ENCODE data around the gene RC3H2.

DNA sequence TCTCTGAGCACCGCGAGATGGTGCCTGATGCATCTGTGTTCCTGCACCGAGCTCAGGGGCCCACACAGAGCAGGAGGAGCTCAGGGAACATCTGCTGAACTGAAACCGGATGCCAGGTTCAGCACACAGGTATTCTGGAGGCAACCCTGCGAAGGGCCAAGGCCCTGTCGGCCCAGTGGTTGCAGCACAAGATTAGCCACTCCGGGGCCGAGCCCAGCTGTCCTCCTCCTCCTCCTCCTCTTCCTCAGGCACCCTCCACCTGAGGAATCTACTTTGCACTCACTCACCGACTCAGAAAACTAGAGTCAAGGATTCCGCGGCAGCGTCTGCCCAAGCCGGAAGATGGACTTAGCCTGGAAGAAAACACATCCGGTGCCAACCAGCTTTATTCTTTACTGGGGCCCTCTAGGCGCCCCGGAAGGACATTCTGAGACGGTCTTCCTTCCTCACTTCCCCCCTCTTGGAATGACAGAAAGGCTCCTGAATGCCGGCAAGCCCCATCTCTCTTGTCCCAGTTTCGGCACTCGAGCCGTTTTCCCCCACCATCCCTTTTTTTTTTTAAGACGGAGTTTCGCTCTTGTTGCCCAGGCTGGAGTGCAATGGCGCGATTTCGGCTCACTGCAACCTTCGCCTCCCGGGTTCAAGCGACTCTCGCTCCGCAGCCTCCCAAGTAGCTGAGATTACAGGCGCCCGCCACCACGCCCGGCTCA lies 8.0 kb upstream of the RC3H2 start, which contains the start of gene ZBTB6:
- TF ChIP-seq CTCF (IDR thresholded peaks at IDR 0.05) (no peak), POLR2A (IDR thresholded peaks at IDR 0.05) (peak; percentile 36)

Data from Peyer's patch (tissue), 4 donors.